C4-2B (cell line): ENCODE data around the gene CFHR4.
"Not testable (repeated sequence)": the region's sequence is repeated elsewhere in the genome, so short reads cannot be mapped to it uniquely, and the experiment has no call there.

ENCODE experiments used
- CTCF ChIP-seq: fragments of 450-650 bp; conservative IDR thresholded peaks from 2 replicates; pipeline ENCODE4 v1.5.1; 2017; ENCODE audit warnings: mild to moderate bottlenecking
- ZFX ChIP-seq: fragments of 450-650 bp; IDR thresholded peaks from 2 replicates; pipeline ENCODE4 v1.6.1; 2017

DNA sequence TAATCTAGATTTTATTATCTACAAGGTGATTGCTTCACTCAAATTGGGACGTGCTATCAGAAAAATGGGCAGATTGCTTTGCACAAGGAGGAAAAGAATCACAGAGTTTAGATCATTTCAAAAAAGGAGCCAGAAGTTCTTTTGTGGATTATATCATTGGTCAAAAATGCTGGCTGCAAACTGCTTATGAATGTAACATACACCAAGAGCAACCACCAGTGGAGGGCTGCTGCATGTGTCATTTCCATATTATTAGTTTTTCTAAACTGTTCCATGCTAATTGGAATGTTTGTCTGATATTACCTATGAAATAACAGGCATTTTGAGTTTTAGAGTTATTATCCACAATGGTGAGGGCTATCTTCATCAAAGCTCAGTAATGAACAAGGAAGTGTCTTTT lies 39.0 kb downstream of the CFHR4 start:
- not testable (repeated sequence) for TF ChIP-seq CTCF, ZFX
